HepG2 (cell line): Measurements from ENCODE around the gene CLMP. TPM values are rescaled to one million over a fixed set of nuclear protein-coding genes. Genes with fewer than 3 reads are reported as not detected.

Source experiments
- ATAC-seq: fragments of 200-7000 bp; cut with Tn5 transposase; 3 replicates; pipeline ENCODE4 v1.9.1; 2020; ENCODE audit warnings: mild to moderate bottlenecking, moderate library complexity
- BruUV-seq: library from RNA; stranded (reverse); fragments of 400-500 nt; replicated peaks from 2 replicates; lab custom pipeline; 2021; lab: Mats Ljungman, UMichigan
- CTCF ChIA-PET: fragments of 300-600 bp; formaldehyde crosslinking; extraction: SDS; loops from one replicate; lab custom pipeline; 2021; ENCODE audit warnings: low total read pairs, inconsistent platforms, low intra/inter-chr PET ratio; lab: Yijun Ruan, JAX
- POLR2A ChIA-PET: fragments of 350-600 bp; sonication (Branson Sonifier 250); formaldehyde crosslinking; loops from one replicate; lab custom pipeline; 2020; ENCODE audit warnings: antibody characterized with exemption, inconsistent platforms; lab: Yijun Ruan, JAX
- DNase-seq: peaks from one replicate; pipeline ENCODE4 v3.0.0-alpha.2; 2015; ENCODE audit warnings: low spot score
- FAIRE-seq: peaks from 3 replicates; lab custom pipeline; 2011; peaks lifted over from hg19 to GRCh38; lab: Jason Lieb, UNC
- H2AFZ ChIP-seq: one replicate; pipeline ENCODE4 v1.6.1; 2011; ENCODE audit warnings: low read length, inconsistent platforms
- H3K27ac ChIP-seq: fragments of 300-600 bp; 3 replicates; pipeline ENCODE4 v1.8.0; 2011; ENCODE audit warnings: mixed run types, mild to moderate bottlenecking, mixed read lengths, low read length, inconsistent platforms; ENCODE audit not compliant: insufficient read depth; ENCODE audit errors: extremely low read length
- H3K27me3 ChIP-seq, 2 experiments: fragments of 200-600 bp in 1 of 2; 2 replicates in 1 of 2; 3 replicates in 1 of 2; pipeline versions ENCODE4 v1.6.0 to v1.8.0; 2011; ENCODE audit warnings: low read length in 2 of 2, mild to moderate bottlenecking in 2 of 2, moderate library complexity in 2 of 2, inconsistent platforms in 1 of 2; ENCODE audit not compliant: insufficient read depth in 2 of 2, control insufficient read depth in 1 of 2
- H3K36me3 ChIP-seq, 2 experiments: fragments of 200-600 bp in 1 of 2; replicated peaks in 1 of 2; 2 replicates in 1 of 2; 3 replicates in 1 of 2; pipeline versions ENCODE4 v1.5.1 to v1.8.0; 2011; ENCODE audit warnings: low read length in 2 of 2, inconsistent platforms in 1 of 2; ENCODE audit not compliant: insufficient read depth in 2 of 2, control insufficient read depth in 1 of 2
- H3K4me1 ChIP-seq: 2 replicates; pipeline ENCODE4 v1.5.1; 2012; ENCODE audit warnings: low read length, inconsistent platforms; ENCODE audit not compliant: insufficient read depth
- H3K4me2 ChIP-seq: 2 replicates; pipeline ENCODE4 v1.6.0; 2011; ENCODE audit warnings: low read depth, low read length, inconsistent platforms
- H3K4me3 ChIP-seq, 3 experiments: fragments of 200-600 bp in 1 of 3; sonication (generic), shearing (Covaris generic) in 1 of 3; replicated peaks in 1 of 3; 2 replicates each; pipeline ENCODE4 v1.5.1; 2011 to 2016; ENCODE audit warnings: low read length in 3 of 3, inconsistent platforms in 2 of 3, low read depth in 2 of 3, mild to moderate bottlenecking in 2 of 3, control low read depth in 1 of 3, mixed read lengths in 1 of 3; ENCODE audit not compliant: insufficient read depth in 1 of 3
- H3K79me2 ChIP-seq: one replicate; pipeline ENCODE4 v1.6.1; 2011; ENCODE audit warnings: low read length, inconsistent platforms; ENCODE audit not compliant: insufficient read depth
- H3K9ac ChIP-seq: 2 replicates; pipeline ENCODE4 v1.6.0; 2011; ENCODE audit warnings: mild to moderate bottlenecking, low read depth, low read length, inconsistent platforms; ENCODE audit not compliant: insufficient read depth
- H3K9me3 ChIP-seq: 2 replicates; pipeline ENCODE4 v1.5.1; 2012; ENCODE audit warnings: mild to moderate bottlenecking, low read length
- H4K20me1 ChIP-seq: 2 replicates; pipeline ENCODE4 v1.6.0; 2011; ENCODE audit warnings: inconsistent platforms, mild to moderate bottlenecking, low read length, moderate library complexity; ENCODE audit not compliant: insufficient read depth
- CBX1 ChIP-seq: IDR thresholded peaks from one replicate; pipeline ENCODE4 v1.6.1; 2016; ENCODE audit warnings: antibody characterized with exemption, low read depth
- FOXO1 ChIP-seq: sonication (generic); formaldehyde crosslinking; IDR thresholded peaks from 2 replicates; pipeline ENCODE4 v1.4.0; 2020; ENCODE audit warnings: missing genetic modification reagents
- GPN1 ChIP-seq: sonication (generic); formaldehyde crosslinking; IDR thresholded peaks from 2 replicates; pipeline ENCODE4 v1.5.1; 2020; ENCODE audit warnings: missing genetic modification reagents, borderline replicate concordance
- PAXIP1 ChIP-seq: sonication (generic); formaldehyde crosslinking; conservative IDR thresholded peaks from 2 replicates; pipeline ENCODE4 v1.4.0; 2020; ENCODE audit warnings: mild to moderate bottlenecking, missing genetic modification reagents, moderate library complexity
- RELA ChIP-seq: sonication (generic); formaldehyde crosslinking; IDR thresholded peaks from 2 replicates; pipeline ENCODE4 v1.4.0; 2020; ENCODE audit warnings: missing genetic modification reagents
- SRSF4 ChIP-seq: fragments of 200-400 bp; formaldehyde crosslinking; IDR thresholded peaks from one replicate; pipeline ENCODE4 v1.6.1; 2018; ENCODE audit warnings: mild to moderate bottlenecking, low read depth, low read length, moderate library complexity; ENCODE audit not compliant: poor library complexity, severe bottlenecking
- SUZ12 ChIP-seq: fragments of 150-350 bp; IDR thresholded peaks from 2 replicates; pipeline ENCODE4 v1.6.1; 2014; ENCODE audit warnings: low read depth, low read length
- TFE3 ChIP-seq: IDR thresholded peaks from 2 replicates; pipeline ENCODE4 v1.6.1; 2016
- ZNF280D ChIP-seq: sonication (generic); formaldehyde crosslinking; IDR thresholded peaks from 2 replicates; pipeline ENCODE4 v1.5.1; 2020; ENCODE audit warnings: mild to moderate bottlenecking, missing genetic modification reagents
- ZNF547 ChIP-seq: sonication (generic); formaldehyde crosslinking; IDR thresholded peaks from 2 replicates; pipeline ENCODE4 v1.5.1; 2020; ENCODE audit warnings: mild to moderate bottlenecking, missing genetic modification reagents
- ZNF747 ChIP-seq: sonication (generic); formaldehyde crosslinking; IDR thresholded peaks from 2 replicates; pipeline ENCODE4 v1.8.1; 2023; ENCODE audit warnings: missing genetic modification reagents, mild to moderate bottlenecking, borderline replicate concordance
- WGBS: methylation state at CpG from one replicate; pipeline ENCODE4 v1.1.6; 2017; ENCODE audit warnings: low lambda C conversion rate; 5-methylcytosine and 5-hydroxymethylcytosine counted together
- in situ Hi-C: cut with HindIII; loops from 2 replicates; pipeline ENCODE4 v1.10.0; 2017; ENCODE audit warnings: low pct_unique_long_range_greater_than_20kb; ENCODE audit not compliant: extremely low pct_ligation_motif_present
- intact Hi-C: fragments of 100-400 bp; cut with micrococcal nuclease; formaldehyde crosslinking; loops from one replicate; pipeline ENCODE4 v1.10.0; 2022; ENCODE audit not compliant: unreplicated experiment
- polyA plus RNA-seq, 8 experiments: library from polyadenylated mRNA; depleted of rRNA in 3 of 8; stranded (reverse) in 7 of 8; unstranded in 1 of 8; fragments of >200 nt; fragmentation: Illumina TruSeq in 4 of 8; extraction: Trizol in 4 of 8; gene quantifications; 2 replicates each; pipeline versions ENCODE4 v1.2.1 to v1.2.3, GENCODE V29; 2011 to 2016; ENCODE audit warnings: low read depth in 4 of 8, missing spikeins in 1 of 8, mixed read lengths in 1 of 8; ENCODE audit not compliant: insufficient read depth in 1 of 8
- total RNA-seq, 5 experiments: library from RNA; depleted of rRNA; stranded (reverse); fragments of >200 nt; fragmentation: Illumina TruSeq; extraction: Trizol; gene quantifications; 2 replicates each; pipeline ENCODE4 v1.2.3, GENCODE V29; 2016; ENCODE audit warnings: low read depth in 1 of 5

Gene CLMP
- total and polyA plus RNA-seq, 2 of the 13 experiments (the other 11 are each of a cell fraction or from before 2014, with no cell fraction given) = not detected

- Histone ChIP-seq H3K4me3 (no peak overlapping the region), H3K9ac (no peak overlapping the region), H3K27ac (no peak overlapping the region), H4K20me1 (no peaks in the 10 kb centered on the region), H3K36me3 (no peaks in the 10 kb centered on the region), H3K4me2 (no peak overlapping the region), H3K27me3 (peaks cover 3 to 17% of the 10 kb centered on the region in 2 experiments; a peak in 3 of 5 replicates), H2AFZ (no peak overlapping the region), H3K4me1 (peaks cover 4% of the 10 kb centered on the region; the same call in 1 of the 2 replicates), H3K9me3 (no peaks in the 10 kb centered on the region), H3K79me2 (no peaks in the 10 kb centered on the region)
- no peak for FAIRE-seq
- no peak for DNase-seq
- in situ Hi-C loops (no loop called here), intact Hi-C loops (no loop called here)
- no peak for TF ChIP-seq PAXIP1 (CRISPR knock-in tag)
- TF ChIP-seq ZNF280D (CRISPR knock-in tag) = no peak
- TF ChIP-seq GPN1 (CRISPR knock-in tag) = no peak
- TF ChIP-seq TFE3 = no peak
- no peak for TF ChIP-seq ZNF747 (CRISPR knock-in tag)
- TF ChIP-seq RELA (CRISPR knock-in tag) = no peak
- no peak for TF ChIP-seq SRSF4
- no peak for TF ChIP-seq FOXO1 (CRISPR knock-in tag)
- no peak for TF ChIP-seq CBX1
- TF ChIP-seq SUZ12 = no peak
- TF ChIP-seq ZNF547 (CRISPR knock-in tag) = no peak
- POLR2A ChIA-PET = no interaction called here
- WGBS = 25% methylated on average over 2 of the region's 2 CpGs
- no peak for ATAC-seq
- CTCF ChIA-PET = no interaction called here
- BruUV-seq = no TSS peak
These were observed 15.5 kb downstream of the CLMP start for GRCh38 chr11:123179586-123179985.
